Glutamatergic neuron (in vitro differentiated cells): ENCODE results near the gene BMF. TPM values are rescaled to one million over a fixed set of nuclear protein-coding genes. Genes with fewer than 3 reads are reported as not detected.

Source experiments
- DNase-seq: peaks from one replicate; pipeline ENCODE4 v3.0.0; 2022
- H3K27ac Mint-ChIP-seq: one replicate; pipeline ENCODE4 v1.8.0; 2020; ENCODE audit warnings: mild to moderate bottlenecking, mixed read lengths, inconsistent platforms; ENCODE audit not compliant: unreplicated experiment
- H3K27me3 Mint-ChIP-seq: one replicate; pipeline ENCODE4 v1.8.0; 2020; ENCODE audit warnings: mild to moderate bottlenecking, moderate library complexity, mixed read lengths, inconsistent platforms; ENCODE audit not compliant: unreplicated experiment
- H3K36me3 Mint-ChIP-seq: one replicate; pipeline ENCODE4 v1.8.0; 2020; ENCODE audit warnings: mild to moderate bottlenecking, mixed read lengths, inconsistent platforms; ENCODE audit not compliant: unreplicated experiment
- H3K4me1 Mint-ChIP-seq: one replicate; pipeline ENCODE4 v1.8.0; 2020; ENCODE audit warnings: mild to moderate bottlenecking, low read depth, mixed read lengths, inconsistent platforms; ENCODE audit not compliant: unreplicated experiment
- H3K4me3 Mint-ChIP-seq: one replicate; pipeline ENCODE4 v1.8.0; 2020; ENCODE audit warnings: mild to moderate bottlenecking, mixed read lengths, inconsistent platforms; ENCODE audit not compliant: unreplicated experiment
- H3K9me3 Mint-ChIP-seq: one replicate; pipeline ENCODE4 v1.8.0; 2020; ENCODE audit warnings: mild to moderate bottlenecking, moderate library complexity, mixed read lengths, inconsistent platforms; ENCODE audit not compliant: unreplicated experiment
- total RNA-seq: library from RNA; stranded (reverse); fragmentation: NEBNext Ultra II Directional; extraction: Animal tissue kit (Norgen Biotek cat#: 25700); gene quantifications from one replicate; pipeline ENCODE4 v1.2.1, GENCODE V29; 2021; ENCODE audit not compliant: unreplicated experiment
- TF ChIP-seq, protein P1 (sequence below): fragments of 200-600 bp; sonication (generic); IDR thresholded peaks from one replicate; pipeline ENCODE4 v1.5.0; 2021; ENCODE audit not compliant: partially characterized antibody, unreplicated experiment

The BMF gene
- total RNA-seq, 1 donor from 2014 or later: 11.3 TPM

DNA sequence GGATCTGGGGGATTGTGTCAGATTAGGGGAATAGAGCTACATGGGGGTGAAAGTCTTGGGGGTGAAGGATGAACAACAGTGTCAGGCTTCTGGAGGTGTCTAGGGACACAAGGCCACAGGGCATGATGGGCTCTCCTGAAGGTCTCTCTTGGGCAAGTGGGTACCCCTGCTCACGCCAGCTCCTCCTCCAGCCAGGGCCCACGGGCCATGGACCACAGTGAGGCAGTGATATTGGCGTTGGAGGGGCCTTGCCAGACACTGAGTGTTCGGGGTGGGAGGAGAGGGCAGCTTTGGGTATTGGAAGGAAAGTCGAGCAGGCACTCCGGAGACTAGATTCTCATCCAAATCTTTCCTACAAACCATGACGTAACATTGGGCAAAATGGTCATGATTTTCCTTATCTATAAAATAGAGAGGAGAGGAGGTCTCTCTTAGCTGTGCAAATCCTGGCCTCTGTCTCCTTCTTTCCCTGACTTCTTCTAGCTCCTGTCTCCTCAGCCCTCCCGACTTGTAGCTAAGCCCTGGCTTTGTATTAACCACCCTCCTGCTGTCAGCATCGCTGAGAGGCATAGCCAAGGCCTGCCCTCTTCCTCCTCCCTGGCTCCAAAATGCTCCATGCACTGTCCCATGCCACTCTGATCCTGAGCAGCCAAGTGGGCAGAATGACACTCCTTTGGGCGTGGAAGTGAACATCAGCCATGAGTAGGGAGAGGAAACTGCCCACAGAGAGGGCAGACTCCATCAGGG is 45.7 kb downstream of the BMF start:
- TF ChIP-seq, protein P1, sequence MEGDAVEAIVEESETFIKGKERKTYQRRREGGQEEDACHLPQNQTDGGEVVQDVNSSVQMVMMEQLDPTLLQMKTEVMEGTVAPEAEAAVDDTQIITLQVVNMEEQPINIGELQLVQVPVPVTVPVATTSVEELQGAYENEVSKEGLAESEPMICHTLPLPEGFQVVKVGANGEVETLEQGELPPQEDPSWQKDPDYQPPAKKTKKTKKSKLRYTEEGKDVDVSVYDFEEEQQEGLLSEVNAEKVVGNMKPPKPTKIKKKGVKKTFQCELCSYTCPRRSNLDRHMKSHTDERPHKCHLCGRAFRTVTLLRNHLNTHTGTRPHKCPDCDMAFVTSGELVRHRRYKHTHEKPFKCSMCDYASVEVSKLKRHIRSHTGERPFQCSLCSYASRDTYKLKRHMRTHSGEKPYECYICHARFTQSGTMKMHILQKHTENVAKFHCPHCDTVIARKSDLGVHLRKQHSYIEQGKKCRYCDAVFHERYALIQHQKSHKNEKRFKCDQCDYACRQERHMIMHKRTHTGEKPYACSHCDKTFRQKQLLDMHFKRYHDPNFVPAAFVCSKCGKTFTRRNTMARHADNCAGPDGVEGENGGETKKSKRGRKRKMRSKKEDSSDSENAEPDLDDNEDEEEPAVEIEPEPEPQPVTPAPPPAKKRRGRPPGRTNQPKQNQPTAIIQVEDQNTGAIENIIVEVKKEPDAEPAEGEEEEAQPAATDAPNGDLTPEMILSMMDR: no peak
- H3K27me3 Mint-ChIP-seq: no peaks in the 10 kb centered on the region
- H3K4me1 Mint-ChIP-seq: no peaks in the 10 kb centered on the region
- no peak for DNase-seq
- H3K27ac Mint-ChIP-seq: no peak overlapping the region
- H3K4me3 Mint-ChIP-seq: no peak overlapping the region
- no peaks in the 10 kb centered on the region for H3K36me3 Mint-ChIP-seq
- peaks cover 3% of the 10 kb centered on the region for H3K9me3 Mint-ChIP-seq

DNA sequence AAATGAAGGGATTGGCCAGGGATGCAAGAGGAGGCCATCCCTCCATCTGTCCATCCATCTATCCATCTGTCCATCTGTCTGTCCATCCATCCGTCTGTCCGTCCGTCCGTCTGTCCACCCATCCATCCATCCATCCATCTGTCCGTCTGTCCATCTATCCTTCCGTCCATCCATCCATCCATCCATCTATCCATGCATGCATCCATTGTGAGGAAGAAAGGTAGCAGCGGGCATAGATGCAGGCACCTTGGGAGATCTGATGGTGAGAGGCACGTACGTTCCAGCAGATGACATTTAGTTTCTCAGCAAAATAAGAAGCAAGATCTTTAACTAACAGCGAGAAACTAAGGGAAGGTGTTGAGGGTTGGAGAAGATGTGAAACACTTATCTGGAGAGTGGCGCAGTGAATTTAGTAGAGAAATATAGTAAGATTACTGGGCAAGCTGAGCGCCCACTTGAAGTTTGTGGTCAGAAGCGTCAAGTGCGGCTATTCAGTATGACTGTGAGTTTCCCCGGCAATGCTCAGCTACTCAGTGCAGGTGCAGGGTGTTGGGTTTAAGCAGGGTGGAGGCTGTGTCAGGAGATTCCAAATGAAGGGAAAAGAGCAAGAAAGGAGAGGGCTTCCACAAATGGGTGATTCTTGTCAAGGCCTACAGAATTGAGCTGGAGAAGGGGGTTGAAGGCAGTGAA is 47.3 kb downstream of the BMF start:
- H3K4me3 Mint-ChIP-seq: no peak overlapping the region

DNA sequence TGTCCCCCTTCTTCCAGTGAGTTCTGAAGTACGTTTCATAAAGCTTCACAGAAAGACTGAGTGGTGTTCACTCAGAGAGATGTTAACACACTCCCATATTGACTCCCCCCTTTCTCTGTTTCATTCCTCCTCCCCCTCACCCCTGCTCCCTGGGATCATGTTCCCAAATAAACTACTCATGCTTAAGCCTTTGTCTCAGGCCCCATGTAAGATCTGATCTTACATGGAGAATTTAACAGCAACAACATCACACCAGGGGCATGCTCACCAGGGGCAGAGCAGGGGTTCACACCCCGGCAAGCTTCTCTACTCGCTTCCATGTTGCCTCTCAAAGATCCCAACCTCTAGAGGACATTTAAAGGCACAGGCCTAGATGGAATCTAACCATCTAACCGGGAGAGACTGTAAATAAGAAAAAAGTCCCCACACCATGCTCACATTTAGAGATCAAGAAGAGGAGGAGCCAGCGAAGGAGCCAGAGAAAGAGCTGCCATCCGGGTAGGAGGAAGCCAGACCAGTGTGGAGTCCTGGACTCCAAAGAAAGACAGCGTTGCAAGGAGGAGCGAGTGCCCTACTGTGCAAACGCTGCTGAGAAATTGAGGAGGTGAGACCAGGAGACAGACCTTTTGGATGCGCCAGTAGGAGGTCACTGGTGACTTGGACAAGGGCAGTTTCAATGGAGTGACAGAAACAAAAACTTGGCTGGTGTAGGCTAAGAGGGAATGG is 48.3 kb downstream of the BMF start:
- Mint-ChIP-seq H3K9me3 (peaks cover 3% of the 10 kb centered on the region), H3K27me3 (no peaks in the 10 kb centered on the region), H3K36me3 (no peaks in the 10 kb centered on the region), H3K4me1 (no peaks in the 10 kb centered on the region), H3K27ac (no peak overlapping the region), H3K4me3 (no peak overlapping the region)
- DNase-seq: no peak
- TF ChIP-seq, protein P1: no peak

More for the DNA sequence above, 47.3 kb downstream of the BMF start:
- Mint-ChIP-seq H3K27ac (no peak overlapping the region), H3K36me3 (no peaks in the 10 kb centered on the region), H3K27me3 (no peaks in the 10 kb centered on the region), H3K9me3 (peaks cover 3% of the 10 kb centered on the region), H3K4me1 (no peaks in the 10 kb centered on the region)
- DNase-seq: no peak
- TF ChIP-seq, protein P1: no peak

DNA sequence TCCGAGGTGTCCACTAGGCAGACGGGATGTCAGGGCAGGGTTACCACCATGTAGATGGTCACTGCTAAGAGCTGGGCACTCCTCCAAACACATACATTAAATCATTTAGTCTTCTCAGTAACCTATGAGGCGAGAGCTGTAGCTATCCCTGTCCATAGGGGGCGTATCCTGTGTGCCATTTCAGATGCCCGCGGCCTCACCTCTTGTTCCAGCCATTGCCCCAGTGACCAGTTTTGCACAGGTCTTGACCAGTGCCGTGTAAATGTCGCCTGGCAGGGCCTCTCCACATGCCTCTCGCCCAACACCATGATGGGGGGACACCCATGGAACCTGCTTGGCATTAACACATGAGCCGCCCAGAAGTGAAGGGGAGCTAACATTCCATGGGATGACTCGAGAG is 48.9 kb downstream of the BMF start:
- H3K36me3 Mint-ChIP-seq: no peaks in the 10 kb centered on the region
- peaks cover 2% of the 10 kb centered on the region for H3K9me3 Mint-ChIP-seq
- DNase-seq: no peak
- no peaks in the 10 kb centered on the region for H3K27me3 Mint-ChIP-seq
- H3K4me3 Mint-ChIP-seq: no peak overlapping the region
- H3K27ac Mint-ChIP-seq: no peak overlapping the region
- H3K4me1 Mint-ChIP-seq: no peaks in the 10 kb centered on the region
- TF ChIP-seq, protein P1: no peak
